H1 (cell line): ENCODE results near the gene CORO6. TPM values are rescaled to one million over a fixed set of nuclear protein-coding genes. Genes with fewer than 3 reads are reported as not detected.
A peak's percentile ranks its signal among the peaks of the same experiment; 100 is the strongest.

Experiments used
- BACH1 ChIP-seq: IDR thresholded peaks from 2 replicates; pipeline ENCODE4 v1.6.1; 2012; ENCODE audit warnings: low read length, improper control_type of control experiment
- BRCA1 ChIP-seq: IDR thresholded peaks from 2 replicates; pipeline ENCODE4 v1.6.1; 2012; ENCODE audit warnings: low read depth, low read length, improper control_type of control experiment
- CEBPB ChIP-seq: IDR thresholded peaks from 2 replicates; pipeline ENCODE4 v1.6.1; 2012; ENCODE audit warnings: low read depth, low read length
- CREB1 ChIP-seq: IDR thresholded peaks from 2 replicates; pipeline ENCODE4 v1.6.1; 2012; ENCODE audit warnings: inconsistent platforms
- HDAC2 ChIP-seq, 2 experiments: fragments of 300-600 bp in 1 of 2; sonication (generic) in 1 of 2; IDR thresholded peaks; 2 replicates each; pipeline ENCODE4 v1.6.1; 2011 to 2012; ENCODE audit warnings: low read depth in 2 of 2, low read length in 2 of 2, mild to moderate bottlenecking in 2 of 2, moderate library complexity in 2 of 2, borderline replicate concordance in 1 of 2, inconsistent platforms in 1 of 2
- HDAC6 ChIP-seq: IDR thresholded peaks from one replicate; pipeline ENCODE4 v1.7.1; 2012; ENCODE audit warnings: low read depth, mild to moderate bottlenecking, inconsistent platforms, low read length, moderate library complexity
- JUND ChIP-seq: IDR thresholded peaks from 2 replicates; pipeline ENCODE4 v1.6.1; 2011; ENCODE audit warnings: mild to moderate bottlenecking, improper control_type of control experiment, low read length
- NANOG ChIP-seq: IDR thresholded peaks from 2 replicates; pipeline ENCODE4 v1.6.1; 2011; ENCODE audit warnings: low read length, low read depth, mild to moderate bottlenecking, inconsistent platforms; ENCODE audit not compliant: insufficient read depth, poor library complexity, severe bottlenecking
- RAD21 ChIP-seq, 2 experiments: IDR thresholded peaks in 1 of 2; conservative IDR thresholded peaks in 1 of 2; 2 replicates each; pipeline ENCODE4 v1.6.1; 2011; ENCODE audit warnings: low read depth in 2 of 2, low read length in 2 of 2, improper control_type of control experiment in 1 of 2, inconsistent platforms in 1 of 2, mild to moderate bottlenecking in 1 of 2, moderate library complexity in 1 of 2
- RXRA ChIP-seq: IDR thresholded peaks from 2 replicates; pipeline ENCODE4 v1.6.1; 2011; ENCODE audit warnings: low read depth, mild to moderate bottlenecking, low read length, moderate library complexity; ENCODE audit not compliant: insufficient read depth
- SIN3A ChIP-seq, 2 experiments: IDR thresholded peaks in 1 of 2; conservative IDR thresholded peaks in 1 of 2; 2 replicates each; pipeline ENCODE4 v1.6.1; 2011 to 2012; ENCODE audit warnings: low read length in 2 of 2, improper control_type of control experiment in 1 of 2, low read depth in 1 of 2, mild to moderate bottlenecking in 1 of 2
- SUZ12 ChIP-seq: fragments of 200-600 bp; sonication (generic); IDR thresholded peaks from 2 replicates; pipeline ENCODE4 v1.6.1; 2012; ENCODE audit warnings: mild to moderate bottlenecking, inconsistent platforms, low read length, moderate library complexity, mixed read lengths
- TAF7 ChIP-seq: optimal IDR thresholded peaks from 2 replicates; pipeline ENCODE3; 2011; ENCODE audit warnings: low read depth, mild to moderate bottlenecking, inconsistent platforms, low read length, moderate library complexity, borderline replicate concordance
- polyA plus RNA-seq, 7 experiments: library from polyadenylated mRNA; depleted of rRNA in 3 of 7; stranded (reverse) in 5 of 7; unstranded in 2 of 7; fragments of >200 nt in 5 of 7; fragments of 200-250 nt in 2 of 7; gene quantifications; 1 replicate in 5 of 7; 2 replicates in 1 of 7; 4 replicates in 1 of 7; pipeline versions ENCODE4 v1.2.1 to v1.2.3, GENCODE V29; 2011 to 2013; ENCODE audit warnings: missing spikeins in 2 of 7, mixed read lengths in 2 of 7
- total RNA-seq: library from RNA; stranded (reverse); fragmentation: NEBNext Ultra II Directional; extraction: Animal tissue kit (Norgen Biotek cat#: 25700); gene quantifications from 2 replicates; pipeline ENCODE4 v1.2.1, GENCODE V29; 2021

Gene CORO6
- total and polyA plus RNA-seq, 2 of the 8 experiments (the other 6 are each of a cell fraction or from before 2014, with no cell fraction given), result 2.5 to 8.6 TPM

DNA sequence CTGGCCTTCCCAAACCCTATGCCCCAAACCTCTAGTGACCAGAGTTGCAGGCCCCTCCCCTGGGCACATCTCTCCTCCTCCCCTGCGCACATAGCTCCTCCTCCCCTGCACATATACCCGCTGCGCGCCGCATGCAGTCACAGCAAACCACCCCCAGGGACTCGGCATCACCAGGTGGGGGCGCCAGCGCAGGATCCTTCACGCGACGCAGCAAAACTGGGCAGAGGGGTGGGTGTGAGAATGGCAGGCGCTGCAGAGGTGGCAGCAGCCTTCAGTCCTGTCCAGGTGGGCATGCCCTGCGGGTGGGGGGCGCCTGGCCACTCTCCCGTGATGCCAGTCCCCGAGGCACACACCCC lies 5.6 kb downstream of the CORO6 start (continued):
- peak; percentile 81 for TF ChIP-seq CREB1
- TF ChIP-seq CEBPB, result no peak
- TF ChIP-seq TAF7, result no peak
- peak; percentile 69 to 91; a peak in 3 of 4 replicates for TF ChIP-seq HDAC2 (IDR thresholded peaks at IDR 0.05; ENCODE audit: borderline replicate concordance in 1 of 2, low read depth in 2 of 2, low read length in 2 of 2)
- 0 out of 2 replicates have a peak, but pooled peaks have one; percentile 38 for TF ChIP-seq BACH1
- TF ChIP-seq JUND, result 0 out of 2 replicates have a peak, but pooled peaks have one; percentile 5
- TF ChIP-seq RXRA, result 0 out of 2 replicates have a peak, but pooled peaks have one; percentile 39
- no peak for TF ChIP-seq BRCA1
- peak; percentile 27 to 52; a peak in 3 of 4 replicates for TF ChIP-seq RAD21 (IDR thresholded peaks at IDR 0.05 in 1 of 2, conservative IDR thresholded peaks at IDR 0.05 in 1 of 2; ENCODE audit: low read depth in 2 of 2, low read length in 2 of 2)
- no peak for TF ChIP-seq HDAC6
- 0 out of 4 replicates have a peak, but pooled peaks of 1 of the 2 experiments have one; percentile 50 for TF ChIP-seq SIN3A (conservative IDR thresholded peaks at IDR 0.05 in 1 of 2, IDR thresholded peaks at IDR 0.05 in 1 of 2; ENCODE audit: low read depth in 1 of 2, low read length in 2 of 2)
- peak; percentile 37 for TF ChIP-seq NANOG
- no peak; the same call in 1 of the 2 replicates for TF ChIP-seq SUZ12
